HG02885 (cell line): ENCODE results near the gene CIAPIN1.

Source experiments
- ATAC-seq: cut with Tn5 transposase; IDR thresholded peaks from one replicate; pipeline ENCODE4 v1.9.1; 2021; ENCODE audit warnings: mild to moderate bottlenecking; ENCODE audit not compliant: unreplicated experiment, poor library complexity

Gene CIAPIN1

DNA sequence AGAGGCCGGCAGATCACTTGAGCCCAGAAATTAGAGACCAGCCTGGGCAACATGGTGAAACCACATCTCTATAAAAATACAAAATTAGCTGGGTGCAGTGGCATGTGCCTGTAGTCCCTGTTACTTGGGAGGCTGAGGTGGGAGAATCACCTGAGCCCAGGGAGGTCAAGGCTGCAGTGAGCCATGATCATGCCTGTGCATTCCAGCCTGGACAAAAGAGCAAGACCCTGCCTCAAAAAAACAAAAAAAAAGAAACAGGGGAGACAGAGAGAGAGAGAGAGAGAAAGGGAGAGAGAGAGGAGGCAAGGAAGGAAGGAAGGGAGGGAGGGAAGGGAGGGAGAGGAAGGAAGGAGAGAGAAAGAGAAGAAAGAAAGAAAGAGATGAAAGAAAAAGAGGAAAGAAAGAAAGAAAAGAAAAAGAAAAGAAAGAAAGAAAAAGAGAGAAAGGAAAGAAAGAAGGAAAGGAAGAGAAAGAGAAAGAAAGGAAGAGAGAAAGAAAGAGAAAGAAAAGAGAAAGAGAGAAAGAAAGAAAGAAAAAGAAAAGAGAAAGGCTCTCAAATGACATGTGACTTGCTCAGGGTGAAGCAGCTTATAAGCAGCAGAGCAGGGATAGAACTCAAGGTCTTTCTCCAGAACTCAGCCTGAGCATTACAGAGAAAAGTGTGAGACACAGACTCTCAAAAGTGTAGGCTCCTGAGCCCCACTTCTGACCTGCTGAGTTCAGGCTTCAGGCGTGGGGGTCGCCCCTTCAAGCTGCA lies 59.4 kb downstream of the CIAPIN1 start:
- ATAC-seq = peak; percentile 36

DNA sequence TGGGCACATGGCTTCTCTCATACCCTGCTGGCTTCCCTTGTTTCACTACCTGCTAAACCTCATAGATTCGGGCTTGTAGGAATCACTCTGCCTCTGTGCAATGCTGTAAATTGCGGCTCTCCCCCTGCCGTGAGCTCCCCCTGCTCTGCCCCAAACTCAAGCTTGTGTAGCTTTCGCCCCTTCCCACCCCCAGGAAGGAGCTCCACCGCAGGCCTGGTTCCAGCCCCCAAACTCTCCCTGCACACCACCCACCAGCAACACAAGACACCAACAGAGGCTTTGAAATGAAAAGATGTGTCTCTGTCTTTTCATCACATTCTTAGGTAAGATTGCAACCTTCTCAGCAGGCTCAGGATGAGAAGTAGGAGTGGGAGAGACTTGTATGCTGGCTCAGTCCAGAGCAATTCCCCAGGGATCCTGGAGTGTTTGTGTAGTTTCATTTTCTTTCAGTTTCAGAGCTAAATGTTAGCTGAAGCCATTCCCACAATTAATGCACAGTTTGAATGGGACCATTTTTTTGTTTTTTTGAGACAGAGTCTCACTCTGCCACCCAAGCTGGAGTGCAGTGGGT lies 60.7 kb downstream of the CIAPIN1 start:
- no peak for ATAC-seq

DNA sequence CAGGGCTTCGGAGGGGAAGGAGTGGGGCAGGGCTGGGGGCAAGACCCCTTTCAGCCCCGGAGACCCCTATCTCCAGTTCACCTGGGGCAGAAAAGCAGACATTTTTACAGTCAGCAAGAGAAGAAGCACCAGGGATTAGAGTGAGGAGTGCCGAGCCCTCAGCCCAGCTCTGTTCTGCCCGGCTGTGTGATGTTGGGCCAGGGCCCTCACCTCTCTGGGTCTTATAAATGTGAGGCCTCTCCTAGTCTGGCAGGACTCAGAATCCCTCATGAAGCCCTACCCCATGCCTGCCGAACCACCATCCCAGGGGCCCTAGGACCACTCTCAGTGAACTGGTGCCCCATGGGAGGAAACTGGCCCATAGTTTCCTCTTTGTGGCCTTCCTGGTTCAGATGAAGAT lies 62.1 kb downstream of the CIAPIN1 start:
- ATAC-seq = no peak

DNA sequence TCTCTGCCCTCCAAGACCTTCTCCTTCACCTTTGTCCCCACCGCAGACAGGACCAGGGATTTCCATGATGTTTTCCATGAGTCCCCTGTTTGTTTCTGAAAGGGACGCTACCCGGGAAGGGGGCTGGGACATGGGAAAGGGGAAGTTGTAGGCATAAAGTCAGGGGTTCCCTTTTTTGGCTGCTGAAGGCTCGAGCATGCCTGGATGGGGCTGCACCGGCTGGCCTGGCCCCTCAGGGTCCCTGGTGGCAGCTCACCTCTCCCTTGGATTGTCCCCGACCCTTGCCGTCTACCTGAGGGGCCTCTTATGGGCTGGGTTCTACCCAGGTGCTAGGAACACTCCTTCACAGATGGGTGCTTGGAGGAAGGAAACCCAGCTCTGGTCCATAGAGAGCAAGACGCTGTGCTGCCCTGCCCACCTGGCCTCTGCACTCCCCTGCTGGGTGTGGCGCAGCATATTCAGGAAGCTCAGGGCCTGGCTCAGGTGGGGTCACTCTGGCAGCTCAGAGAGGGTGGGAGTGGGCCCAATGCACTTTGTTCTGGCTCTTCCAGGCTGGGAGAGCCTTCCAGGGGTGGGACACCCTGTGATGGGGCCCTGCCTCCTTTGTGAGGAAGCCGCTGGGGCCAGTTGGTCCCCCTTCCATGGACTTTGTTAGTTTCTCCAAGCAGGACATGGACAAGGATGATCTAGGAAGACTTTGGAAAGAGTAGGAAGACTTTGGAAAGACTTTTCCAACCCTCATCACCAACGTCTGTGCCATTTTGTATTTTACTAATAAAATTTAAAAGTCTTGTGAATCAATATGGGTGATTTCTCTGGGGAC lies 62.7 kb downstream of the CIAPIN1 start:
- ATAC-seq = no peak

DNA sequence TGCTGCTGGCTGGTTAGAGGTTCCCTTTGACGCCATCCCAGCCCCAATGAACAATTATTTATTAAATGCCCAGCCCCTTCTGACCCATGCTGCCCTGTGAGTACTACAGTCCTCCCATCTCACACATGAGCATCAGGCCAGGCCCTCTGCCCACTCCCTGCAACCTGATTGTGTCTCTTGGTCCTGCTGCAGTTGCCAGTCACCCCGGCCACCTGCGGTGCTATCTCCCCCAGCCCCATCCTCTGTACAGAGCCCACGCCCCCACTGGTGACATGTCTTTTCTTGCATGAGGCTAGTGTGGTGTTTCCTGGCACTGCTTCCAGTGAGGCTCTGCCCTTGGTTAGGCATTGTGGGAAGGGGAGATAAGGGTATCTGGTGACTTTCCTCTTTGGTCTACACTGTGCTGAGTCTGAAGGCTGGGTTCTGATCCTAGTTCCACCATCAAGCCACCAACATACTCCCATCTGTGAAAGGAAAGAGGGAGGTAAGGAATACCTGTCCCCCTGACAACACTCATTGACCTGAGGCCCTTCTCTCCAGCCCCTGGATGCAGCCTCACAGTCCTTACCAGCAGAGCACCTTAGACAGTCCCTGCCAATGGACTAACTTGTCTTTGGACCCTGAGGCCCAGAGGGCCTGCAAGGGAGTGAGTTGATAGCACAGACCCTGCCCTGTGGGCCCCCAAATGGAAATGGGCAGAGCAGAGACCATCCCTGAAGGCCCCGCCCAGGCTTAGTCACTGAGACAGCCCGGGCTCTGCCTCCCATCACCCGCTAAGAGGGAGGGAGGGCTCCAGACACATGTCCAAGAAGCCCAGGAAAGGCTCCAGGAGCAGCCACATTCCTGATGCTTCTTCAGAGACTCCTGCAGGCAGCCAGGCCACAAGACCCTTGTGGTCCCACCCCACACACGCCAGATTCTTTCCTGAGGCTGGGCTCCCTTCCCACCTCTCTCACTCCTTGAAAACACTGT lies 63.6 kb downstream of the CIAPIN1 start:
- ATAC-seq = no peak

DNA sequence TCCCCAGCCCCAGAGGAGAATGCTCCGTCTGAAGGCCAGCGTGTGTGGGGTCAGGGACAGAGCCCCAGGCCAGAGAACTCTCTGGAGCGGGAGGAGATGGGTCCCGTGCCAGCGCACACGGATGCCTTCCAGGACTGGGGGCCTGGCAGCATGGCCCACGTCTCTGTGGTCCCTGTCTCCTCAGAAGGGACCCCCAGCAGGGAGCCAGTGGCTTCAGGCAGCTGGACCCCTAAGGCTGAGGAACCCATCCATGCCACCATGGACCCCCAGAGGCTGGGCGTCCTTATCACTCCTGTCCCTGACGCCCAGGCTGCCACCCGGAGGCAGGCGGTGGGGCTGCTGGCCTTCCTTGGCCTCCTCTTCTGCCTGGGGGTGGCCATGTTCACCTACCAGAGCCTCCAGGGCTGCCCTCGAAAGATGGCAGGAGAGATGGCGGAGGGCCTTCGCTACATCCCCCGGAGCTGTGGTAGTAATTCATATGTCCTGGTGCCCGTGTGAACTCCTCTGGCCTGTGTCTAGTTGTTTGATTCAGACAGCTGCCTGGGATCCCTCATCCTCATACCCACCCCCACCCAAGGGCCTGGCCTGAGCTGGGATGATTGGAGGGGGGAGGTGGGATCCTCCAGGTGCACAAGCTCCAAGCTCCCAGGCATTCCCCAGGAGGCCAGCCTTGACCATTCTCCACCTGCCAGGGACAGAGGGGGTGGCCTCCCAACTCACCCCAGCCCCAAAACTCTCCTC lies 64.5 kb downstream of the CIAPIN1 start:
- ATAC-seq = no peak

DNA sequence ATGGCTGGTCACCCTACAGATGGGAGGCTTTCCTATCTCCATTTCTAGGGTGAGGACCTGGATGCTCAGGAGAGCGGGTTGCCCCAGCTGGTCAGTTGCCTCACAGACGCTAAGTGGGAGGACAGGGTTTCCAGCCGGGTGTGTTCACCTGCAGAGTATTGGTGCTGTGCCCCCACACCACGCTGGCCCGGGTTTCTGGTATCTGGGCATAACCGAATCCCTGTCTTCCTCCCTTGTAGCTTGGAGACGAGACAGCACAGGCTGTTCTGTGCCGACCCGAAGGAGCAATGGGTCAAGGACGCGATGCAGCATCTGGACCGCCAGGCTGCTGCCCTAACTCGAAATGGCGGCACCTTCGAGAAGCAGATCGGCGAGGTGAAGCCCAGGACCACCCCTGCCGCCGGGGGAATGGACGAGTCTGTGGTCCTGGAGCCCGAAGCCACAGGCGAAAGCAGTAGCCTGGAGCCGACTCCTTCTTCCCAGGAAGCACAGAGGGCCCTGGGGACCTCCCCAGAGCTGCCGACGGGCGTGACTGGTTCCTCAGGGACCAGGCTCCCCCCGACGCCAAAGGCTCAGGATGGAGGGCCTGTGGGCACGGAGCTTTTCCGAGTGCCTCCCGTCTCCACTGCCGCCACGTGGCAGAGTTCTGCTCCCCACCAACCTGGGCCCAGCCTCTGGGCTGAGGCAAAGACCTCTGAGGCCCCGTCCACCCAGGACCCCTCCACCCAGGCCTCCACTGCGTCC lies 65.2 kb downstream of the CIAPIN1 start:
- no peak for ATAC-seq

DNA sequence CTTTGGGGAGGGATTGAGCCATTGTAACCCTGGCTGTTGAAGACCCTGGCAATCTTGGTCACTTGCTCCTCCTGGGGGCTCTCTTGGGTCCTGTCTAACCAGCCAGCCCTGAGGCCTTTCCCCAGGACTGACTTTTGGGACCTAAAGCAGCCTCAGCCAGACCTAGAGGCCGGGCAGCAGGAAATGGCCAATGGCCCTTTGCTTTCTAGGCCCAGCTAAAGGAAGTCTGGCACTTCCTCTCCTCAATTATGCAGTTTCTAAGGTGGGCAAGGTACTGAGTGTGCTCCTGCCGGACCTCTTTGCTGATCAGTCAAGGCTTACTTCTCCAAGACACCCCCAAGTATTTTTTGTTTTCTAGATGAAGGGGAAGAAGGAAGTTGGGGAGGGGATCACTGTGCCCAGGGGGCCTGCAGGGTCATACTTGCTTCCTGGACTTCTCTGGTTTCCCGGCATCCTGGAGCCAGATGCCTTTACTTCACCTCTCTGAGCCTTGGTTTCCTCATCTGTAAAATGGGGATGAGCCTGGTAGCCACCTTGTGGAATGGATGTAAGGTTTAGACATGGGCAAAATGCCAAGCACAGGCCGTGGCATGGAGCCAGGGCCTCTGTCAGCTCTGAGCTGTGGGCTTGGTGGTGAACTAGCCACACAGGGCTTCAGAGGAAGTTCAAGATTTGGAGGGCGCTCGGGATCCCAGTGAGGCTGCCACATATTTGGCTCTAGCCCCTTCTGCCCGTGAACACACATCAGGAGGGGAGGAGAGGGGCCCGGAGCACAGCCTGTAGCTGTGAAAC lies 66.3 kb downstream of the CIAPIN1 start:
- ATAC-seq = no peak

DNA sequence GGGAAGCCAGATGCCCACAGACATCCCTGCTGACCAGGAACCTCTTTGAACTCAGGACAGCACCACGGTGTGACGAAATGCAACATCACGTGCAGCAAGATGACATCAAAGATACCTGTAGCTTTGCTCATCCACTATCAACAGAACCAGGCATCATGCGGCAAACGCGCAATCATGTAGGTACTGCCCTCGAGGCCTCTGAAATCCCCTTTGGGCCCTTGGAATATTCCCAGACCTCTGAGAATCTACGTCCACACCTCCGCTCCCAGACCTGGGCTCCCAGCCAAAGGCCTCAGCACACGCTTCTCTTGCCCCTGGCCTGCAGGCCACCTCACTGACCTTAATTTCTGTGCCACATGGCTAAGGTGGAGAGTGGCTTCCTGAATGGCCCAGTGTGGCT lies 67.6 kb downstream of the CIAPIN1 start:
- no peak for ATAC-seq
